Measurements from ENCODE around the gene KRT71.
A peak's percentile ranks its signal among the peaks of the same experiment; 100 is the strongest.
"Not testable (repeated sequence)": the region's sequence is repeated elsewhere in the genome, so short reads cannot be mapped to it uniquely, and the experiment has no call there.

Gene KRT71

DNA sequence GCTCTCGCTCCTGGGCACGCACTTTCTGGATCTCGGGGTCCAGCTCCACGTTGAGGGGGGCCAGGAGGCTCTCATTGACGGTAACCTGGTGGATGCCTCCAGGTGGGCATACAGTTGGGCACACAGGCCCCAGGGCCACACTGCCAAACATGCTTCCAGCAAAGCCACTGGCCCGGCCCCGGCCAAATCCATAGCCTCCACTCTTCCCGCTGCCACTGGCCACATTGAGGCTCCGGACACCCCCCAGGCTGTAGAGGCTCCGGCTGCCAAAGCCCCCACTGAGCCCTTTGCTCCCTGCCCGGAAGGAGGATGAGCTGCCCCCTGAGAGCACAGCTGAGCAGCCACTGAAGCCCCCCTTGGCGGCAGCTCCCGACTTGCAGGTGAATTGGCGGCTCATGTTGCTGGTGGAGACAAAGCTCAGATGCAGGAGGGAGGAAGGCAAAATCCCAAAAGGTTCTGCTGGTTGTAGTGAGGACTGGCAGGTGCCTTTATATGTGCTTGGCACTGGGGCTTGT, at the start of gene KRT71:
TSS of gene KRT71 (minus strand) at position 465 of the 515 bp plus-strand sequence. CDS start at position 397, 68 bp downstream.
- no peak for DNase-seq

DNA sequence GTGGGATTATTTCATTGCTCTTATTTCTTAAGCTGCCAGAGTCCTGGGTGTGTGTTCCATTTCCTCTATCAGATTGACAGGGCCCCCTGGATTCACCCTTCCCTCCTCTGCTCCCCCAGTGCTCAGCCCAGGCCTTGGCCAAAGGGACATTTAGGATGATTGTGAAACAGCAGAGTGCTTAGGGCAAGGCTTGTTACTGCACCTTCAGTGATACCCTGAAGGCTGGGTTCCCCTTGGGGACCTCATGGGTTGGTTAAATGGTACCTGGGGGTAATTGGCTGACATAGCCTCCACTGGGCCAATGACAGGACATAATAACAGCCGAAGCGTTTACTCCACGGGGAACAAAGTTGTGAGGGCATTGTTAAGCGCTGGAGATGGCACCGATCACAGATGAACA, 49.6 kb upstream of the KRT71 start:
- DNase-seq = no peak

DNA sequence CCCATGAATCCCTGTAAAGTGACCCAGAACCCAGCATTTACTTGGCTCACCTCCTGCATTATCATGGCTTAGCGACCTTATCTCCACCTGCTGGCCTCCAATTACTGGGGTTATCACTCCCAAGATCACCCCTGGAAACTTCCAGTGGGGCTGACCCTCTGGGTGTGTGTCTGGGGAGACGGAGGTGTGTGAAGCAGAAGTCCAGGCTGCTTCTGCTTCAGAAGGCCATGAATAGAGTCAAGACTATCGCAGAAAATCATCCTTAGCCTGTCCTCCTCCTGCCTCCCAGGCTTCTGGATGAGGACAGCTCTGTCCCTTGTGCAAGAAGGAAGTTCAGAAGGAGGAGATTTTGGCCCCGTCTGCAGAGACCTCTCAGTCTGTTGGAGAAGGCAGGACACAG, 48.7 kb upstream of the KRT71 start:
- DNase-seq = no peak

DNA sequence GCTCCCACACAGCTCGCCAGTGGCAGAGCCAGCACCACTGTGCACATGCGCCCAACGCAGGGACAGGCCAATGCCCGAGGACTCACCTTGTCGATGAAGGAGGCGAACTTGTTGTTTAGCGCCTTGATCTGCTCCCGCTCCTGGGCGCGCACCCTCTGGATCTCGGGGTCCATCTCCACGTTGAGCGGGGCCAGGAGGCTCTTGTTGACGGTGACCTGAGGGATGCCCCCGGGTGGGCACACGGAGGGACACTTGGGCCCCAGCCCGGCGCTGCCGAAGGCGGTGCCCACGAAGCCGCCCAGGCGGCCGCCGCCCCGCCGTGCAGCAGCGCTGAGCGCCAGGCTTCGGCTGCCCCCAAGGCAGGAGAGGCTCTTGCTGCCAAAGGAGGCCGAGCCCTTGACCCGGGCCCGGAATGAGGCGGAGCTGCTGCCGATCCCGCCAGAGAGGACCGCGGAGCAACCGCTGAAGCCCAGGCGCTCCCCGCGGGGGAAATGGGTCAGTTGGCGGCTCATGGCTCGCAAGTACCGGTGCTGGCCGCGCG, 48.1 kb upstream of the KRT71 start, which contains the start of gene KRT72:
TSS of gene KRT72 (minus strand) at position 523 of the 541 bp plus-strand sequence. CDS start at position 512, 11 bp downstream.
- DNase-seq = no peak

DNA sequence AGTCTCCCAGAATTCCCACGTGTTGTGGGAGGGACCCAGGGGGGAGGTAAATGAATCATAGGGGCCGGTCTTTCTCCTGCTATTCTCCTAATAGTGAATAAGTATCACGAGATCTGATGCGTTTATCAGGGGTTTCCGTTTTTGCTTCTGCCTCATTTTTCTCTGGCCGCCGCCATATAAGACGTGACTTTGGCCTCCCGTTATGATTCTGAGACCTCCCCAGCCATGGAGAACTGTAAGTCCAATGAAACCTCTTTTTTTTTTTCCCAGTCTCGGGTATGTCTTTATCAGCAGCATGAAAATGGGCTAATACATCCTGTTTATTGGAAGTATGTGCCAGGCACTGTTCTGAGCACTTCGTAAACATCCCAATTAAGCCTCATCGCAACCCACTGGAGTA, 47.5 kb upstream of the KRT71 start:
- no peak for DNase-seq

DNA sequence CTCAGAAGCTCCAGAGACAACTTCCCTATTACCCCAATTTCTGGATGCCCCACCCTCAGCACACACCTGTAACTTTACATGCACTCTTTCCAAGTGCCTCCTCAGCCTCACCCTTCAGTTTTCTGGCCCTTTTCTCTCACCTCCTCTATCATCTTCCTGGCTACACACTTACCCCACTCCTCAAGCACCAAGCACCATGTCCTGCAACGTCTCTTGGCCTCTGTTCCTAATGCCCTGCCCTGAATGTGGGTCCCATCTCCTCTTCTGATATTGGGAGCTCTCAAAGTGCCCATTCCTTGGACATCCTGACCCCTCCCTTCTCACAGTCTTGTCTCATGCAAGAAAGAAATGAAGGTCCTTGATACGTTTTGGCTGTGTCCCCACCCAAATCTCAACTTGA, 47.1 kb upstream of the KRT71 start:
- no peak for DNase-seq

DNA sequence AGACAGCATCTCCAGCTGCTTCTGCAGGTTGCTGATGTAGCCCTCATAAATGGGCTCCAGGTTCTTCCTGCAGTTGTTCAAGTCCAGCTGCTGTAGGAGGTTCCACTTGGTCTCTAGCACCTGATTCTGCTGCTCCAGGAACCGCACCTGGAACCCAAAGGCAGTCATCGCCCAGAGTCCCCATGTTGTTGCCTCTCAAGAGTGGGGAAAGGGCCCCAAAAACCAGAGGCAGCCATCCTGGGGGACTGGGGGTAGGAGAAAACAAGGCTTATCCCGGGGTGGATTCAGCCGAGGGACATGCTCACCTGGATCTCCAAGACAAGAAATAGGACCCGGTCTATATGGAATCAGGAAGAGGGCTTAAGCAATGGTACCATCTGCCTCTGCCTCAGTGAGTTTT, 46.0 kb upstream of the KRT71 start:
- DNase-seq = no peak

DNA sequence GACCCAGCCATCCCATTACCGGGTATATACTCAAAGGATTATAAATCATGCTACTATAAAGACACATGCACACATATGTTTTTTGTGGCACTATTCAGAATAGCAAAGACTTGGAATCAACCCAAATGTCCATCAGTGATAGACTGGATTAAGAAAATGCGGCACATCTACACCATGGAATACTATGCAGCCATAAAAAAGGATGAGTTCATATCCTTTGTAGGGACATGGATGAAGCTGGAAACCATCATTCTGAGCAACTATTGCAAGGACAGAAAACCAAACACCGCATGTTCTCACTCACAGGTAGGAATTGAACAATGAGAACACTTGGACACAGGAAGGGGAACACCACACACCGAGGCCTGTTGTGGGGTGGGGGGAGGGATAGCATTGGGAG, 41.3 kb upstream of the KRT71 start:
- DNase-seq = not testable (repeated sequence)

DNA sequence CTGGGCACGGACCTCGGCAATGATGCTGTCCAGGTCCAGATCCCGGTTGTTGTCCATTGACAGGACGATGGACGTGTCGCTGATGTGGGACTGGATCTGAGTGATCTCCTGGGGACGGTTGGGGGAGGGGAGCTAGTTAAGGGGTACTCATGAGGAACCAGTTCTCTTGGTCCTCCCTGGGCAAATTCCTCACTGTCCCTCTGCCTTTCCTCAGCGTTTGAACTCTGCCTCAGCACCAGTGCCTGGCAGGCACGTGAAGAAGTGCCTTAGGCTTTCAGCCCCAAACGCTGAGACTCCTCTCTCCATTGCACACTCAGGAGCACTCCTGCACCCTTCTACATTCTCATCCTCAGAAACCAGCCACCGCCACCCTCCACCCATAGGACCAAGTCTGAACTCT, 38.6 kb upstream of the KRT71 start:
- no peak for DNase-seq

DNA sequence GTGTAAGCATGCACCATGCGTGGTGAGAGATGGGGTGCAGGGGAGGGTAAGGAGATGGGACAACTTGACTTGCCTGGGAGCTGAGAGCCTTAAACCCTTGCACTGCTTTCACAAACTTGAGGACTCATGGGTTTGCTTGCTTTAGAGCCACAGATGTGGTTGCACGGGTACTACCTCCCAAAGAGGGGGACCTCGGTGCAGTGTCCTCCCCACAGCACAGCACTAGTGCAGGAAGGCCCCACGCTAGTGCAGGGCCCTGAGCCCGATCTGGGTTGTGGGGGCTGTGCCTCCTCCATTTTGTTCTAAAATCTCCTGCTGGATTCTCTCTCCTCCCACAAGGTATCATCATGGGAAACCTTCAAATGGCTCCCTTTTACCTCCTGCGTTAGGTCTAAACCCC, 37.1 kb upstream of the KRT71 start:
- DNase-seq = no peak

DNA sequence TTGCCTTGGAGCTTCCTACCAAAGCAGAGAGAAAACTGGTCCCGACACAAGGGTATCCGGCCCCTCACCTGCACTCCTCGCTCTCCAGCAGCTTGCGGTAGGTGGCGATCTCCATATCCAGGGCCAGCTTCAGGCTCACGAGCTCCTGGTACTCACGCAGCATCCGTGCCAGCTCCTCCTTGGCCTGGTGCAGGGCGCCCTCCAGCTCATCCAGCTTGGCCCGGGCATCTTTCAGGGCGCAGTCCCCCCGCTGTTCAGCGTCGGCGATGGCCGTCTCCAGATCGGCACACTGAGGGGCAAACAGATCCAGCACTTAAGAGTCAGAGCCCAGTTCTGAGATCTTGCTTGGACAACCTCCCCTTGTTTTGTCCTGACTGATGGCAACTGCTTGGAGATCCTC, 34.6 kb upstream of the KRT71 start:
- DNase-seq = no peak

DNA sequence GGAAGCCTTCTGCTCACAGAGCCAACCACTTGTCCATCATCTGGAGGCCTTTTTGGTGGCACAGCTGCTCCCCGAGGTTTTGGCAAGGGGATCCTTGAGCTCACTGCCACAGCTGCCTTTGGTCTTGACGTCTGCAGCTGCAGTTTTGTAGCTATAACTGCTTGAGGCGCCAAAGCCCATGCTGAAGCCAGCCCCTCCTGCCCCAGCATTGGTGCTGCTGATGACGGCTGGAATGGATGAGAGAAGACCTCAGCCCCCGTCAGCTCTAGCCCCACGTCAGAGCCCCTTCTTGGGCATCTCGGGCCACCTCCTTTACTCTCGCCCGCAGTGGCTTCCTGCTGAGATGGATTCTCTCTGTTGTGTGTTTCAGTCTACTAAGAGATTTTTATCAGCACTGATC, 33.0 kb upstream of the KRT71 start:
- no peak for DNase-seq

DNA sequence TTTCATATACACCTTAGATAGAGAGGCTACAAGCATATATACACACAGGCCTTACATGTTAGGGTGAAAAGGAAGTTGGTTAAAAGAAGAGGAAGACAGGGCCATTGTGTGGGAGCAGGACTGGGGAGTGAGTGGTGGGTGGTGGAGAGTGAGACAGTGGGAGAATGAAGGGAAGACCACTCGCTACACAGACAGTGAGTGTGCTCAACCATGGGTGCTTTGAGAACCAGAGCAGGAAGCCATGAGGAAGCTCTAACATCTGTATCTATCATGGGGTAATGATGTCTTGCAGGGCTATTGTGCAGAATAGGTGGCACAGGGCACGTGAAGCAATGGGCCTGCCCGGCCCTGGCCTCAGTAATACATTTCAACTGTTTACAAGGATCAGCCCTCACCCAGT, 32.1 kb upstream of the KRT71 start:
- DNase-seq = no peak

DNA sequence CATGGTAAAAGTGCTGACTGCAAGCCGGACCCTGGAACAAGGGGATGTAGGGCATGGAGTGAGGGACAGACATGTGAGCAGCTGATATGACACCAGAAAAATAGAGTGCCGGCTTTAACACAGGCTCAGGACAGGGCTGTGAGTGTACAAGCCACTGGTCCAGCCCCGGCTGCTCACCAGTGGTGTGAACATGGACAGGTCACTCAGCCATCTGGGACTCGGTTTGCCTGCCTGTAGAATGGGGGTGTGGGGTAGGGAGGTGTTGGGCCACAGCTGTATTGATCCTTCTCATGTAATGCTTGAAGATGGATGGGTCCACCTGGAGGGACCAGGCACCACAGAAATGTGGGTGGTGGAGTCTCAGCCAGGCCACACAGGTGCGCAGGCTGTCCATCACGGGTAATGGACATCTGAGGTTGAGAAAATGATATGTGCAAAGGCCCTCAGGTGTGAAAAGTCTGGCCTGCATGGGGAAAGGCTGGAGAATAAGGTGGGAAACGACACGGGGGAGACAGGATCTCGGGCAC, 31.3 kb upstream of the KRT71 start:
- no peak for DNase-seq

DNA sequence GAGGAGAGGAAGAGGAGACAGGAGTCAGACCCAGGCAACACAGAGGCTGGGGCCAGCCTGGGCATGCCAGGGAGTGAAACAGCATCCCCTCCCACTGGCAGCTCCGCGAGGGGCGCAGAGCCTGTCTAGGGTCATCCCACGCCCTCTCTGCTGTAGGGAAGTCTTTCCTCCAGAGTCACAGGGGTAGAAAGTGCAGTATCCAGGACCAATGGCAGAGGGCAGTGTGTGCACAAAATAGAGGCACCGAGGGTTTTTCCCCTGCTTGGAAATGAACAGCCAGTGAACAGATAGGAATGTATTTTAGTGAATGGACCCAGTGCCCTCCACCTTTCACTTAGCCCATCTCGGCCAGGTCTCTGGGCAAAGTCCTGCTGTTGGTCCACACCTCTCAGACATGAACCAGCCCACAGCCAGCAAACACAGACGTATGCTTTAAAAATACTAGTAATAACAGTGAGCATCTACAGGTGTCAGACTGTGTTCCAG, 30.1 kb upstream of the KRT71 start:
- peak; percentile 30 to 63 for DNase-seq

DNA sequence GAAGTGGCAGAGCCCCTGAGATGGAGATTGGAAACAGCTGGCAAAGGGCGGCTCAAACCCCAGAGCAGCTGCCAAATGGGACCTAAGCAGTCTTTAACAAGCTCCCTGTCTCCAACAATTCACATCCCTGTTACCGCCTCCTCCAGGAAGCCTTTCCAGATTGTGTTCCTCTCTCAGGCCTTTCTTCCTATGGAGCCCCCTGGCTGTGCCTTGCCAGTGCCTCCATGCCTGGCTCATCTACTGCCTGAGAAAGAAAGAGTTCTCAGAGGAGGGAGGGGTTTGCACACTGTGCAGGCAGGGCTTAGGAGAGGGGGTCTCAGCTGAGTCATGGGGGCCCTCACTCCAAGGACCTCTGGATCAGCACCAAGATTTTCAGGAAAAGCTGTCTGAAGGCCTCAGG, 29.5 kb upstream of the KRT71 start:
- DNase-seq = no peak

DNA sequence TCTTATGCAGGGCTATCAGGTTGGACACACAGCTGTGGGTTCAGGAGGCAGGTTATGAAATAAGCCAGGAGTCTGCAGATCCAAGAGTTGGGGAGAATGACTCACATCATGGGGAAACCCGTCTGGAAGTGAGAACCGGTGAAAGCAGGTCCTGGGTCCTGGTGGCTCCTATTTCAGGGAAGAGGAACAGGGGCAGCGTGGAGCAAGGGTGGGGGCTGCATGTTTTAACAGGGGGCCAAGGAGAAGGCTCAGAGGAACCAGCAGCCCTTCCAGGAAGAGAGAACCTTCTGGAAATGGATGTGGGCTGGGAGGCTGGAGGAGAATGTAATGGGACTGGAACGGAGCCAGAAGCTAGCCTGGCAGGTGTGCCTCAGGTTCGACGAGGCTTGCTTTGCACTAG, 28.5 kb upstream of the KRT71 start:
- no peak for DNase-seq

DNA sequence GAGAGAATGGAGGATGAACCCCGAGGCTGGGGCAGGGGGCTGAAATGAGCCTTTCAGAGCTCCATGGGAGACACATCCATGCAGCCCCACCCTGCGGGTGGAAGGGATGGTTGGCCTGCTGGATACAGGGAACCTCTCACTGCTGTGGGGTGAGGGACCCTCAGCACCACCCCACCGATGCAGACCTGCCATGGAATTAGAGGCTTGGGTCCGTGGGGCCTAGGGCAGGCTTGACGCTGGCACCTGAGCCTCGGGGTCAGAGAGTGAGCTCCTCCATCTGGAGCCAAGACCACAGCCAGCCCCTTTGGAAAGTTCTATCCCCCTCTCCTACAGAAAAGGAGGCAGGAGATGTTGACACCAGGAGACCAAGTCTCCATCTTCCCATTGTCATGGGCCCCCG, 28.1 kb upstream of the KRT71 start:
- DNase-seq = no peak

DNA sequence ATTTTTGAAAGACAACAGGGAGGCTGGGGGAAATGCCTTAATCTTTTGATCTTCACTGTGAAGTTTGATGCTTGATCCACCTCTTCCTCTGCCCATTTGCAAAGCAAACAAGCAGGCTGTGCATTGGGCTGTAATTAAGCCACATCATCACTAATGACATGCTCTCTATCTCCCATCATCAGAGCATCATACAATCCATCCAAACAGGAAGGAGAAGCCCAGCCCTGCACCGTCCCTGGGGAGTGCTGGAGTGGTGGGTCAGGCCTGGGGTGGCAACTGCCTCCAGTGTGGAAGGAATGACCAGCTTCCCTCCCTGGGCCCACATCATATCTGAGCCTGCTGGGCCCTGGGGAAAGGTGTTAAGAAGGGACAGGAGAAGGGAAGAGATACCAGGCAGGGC, 27.6 kb upstream of the KRT71 start:
- DNase-seq = no peak

DNA sequence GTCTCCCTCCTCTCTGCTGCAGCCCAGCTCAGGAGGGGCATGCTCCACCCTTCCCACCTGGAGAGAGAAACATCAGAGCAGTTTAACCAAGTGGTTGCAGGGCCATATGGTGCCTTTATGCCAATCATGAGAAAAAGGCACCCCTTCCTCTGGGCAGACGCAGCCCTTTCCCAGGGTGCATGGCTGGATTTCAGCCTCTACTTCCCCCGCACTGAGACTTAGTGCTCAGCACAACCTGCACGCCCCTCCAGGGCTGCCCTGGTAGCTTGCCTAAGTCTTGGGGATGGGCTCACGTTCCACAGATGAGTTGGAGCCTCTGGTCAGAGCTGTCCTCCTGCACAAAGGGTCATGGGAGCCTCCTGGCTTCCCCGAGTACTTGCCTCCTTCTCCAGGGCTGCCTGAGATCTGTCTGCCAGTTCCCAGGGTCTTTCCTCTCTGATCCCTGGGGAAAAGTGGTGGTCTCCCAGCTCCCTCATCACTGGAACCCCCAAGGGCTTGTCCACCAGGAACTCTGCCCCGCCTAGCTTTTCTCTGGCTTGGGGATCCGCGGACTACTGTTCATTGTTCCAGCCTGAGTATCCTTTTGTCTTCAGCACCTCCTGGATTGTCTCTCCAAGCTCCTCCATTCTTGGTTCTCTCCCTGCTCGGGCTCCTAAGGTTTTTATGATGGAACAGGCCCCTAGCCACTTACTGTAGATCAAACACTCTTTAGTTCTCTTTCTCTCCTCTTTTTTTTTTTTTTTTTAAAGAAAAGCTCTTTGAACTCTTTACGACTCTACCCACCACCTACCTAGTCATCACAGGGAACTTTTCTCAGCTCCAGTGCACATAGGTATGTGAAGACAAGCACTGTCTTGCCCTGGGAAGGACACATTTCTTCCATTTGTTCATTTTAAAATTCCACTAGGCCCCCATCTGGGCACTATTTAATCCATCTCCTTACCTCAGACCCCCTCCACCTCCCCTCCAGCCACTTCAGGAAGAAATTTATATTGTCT, 26.8 kb upstream of the KRT71 start:
- no peak for DNase-seq

DNA sequence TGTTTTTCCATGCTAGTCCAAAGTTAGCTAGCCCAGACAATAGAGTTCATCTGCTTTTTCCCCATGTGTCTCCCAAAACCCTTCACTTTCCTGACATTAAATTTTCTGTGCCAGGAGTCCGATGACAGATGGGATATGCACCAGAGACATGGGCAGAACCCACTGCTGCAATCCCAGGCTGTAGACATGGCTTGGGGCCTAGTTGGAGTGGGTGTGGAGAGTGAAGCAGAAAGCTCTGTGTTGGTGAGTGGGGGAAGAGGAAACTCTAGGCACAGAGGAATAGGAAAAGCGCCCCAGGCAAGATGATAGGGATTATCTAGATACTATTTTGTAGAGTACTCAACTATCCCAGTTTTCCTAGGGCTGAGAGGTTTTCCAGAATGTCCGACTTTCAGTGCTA, 25.5 kb upstream of the KRT71 start:
- no peak for DNase-seq

DNA sequence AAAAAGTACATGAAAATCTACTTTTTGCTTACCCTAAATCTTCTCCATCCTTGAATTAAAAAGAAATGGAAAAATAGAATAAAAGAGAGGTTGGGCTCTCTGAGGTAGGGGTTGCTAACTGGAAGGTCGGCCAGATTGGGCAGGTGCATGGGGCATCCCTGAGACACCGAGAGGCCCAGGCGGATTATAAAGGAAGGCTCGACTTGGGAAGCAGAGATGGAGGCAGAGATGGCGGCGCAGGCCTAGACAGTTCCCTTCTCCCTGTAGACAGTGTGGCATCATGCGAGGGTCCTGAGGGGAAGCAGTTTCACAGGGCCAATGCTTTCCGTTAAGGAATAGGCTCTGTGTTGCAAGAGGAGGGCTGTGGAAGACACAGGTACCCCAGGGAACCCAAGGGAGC, 24.4 kb upstream of the KRT71 start:
- no peak for DNase-seq

DNA sequence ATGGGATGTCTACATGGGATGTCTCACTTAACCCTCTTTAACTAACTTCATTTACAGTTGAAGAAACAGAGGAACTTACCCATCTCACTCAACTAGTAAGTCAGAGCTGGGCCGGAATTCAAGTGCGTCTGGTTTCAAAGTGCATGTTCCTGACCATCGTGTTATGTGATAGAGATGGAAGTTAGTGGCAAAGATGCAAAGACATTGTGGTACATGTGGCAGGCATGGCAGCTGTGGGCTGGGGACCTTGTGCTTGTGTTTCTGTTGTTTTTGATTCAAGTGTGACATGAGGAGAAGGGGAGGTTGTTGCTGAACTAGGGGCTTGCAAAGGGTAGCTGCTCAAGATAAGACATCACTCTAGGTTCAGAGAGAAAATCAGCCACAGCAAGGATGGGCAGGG, 23.0 kb upstream of the KRT71 start:
- no peak for DNase-seq

DNA sequence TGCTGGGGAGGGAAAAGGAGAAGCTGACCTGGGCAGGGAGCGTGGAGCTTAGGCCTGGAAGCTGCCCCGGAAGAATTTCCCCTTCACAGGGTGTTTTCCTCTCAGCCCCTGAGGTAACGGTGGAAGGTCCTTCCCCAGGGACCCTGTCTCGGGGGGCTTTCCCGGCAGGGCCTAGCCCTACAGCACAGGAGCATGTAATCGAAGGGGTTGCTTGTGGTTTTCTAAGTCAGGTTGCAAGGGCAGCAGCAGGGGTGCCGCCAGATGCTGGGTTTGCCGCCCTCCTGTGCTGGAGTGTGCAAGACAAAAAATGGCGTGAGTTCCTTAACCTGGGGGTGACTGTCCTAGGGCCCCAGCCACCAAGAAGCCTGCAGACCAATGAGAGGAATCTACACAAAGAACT, 22.3 kb upstream of the KRT71 start:
- no peak for DNase-seq

Data from SHP77 (cell line).